Endothelial cell of hepatic sinusoid (primary cell): ENCODE data around the gene GATA1.

Experiments
- in situ Hi-C: cut with HindIII; loops from 2 replicates; pipeline ENCODE4 v1.10.0; 2017; ENCODE audit warnings: low sequenced_read_pairs

GATA1 gene

DNA sequence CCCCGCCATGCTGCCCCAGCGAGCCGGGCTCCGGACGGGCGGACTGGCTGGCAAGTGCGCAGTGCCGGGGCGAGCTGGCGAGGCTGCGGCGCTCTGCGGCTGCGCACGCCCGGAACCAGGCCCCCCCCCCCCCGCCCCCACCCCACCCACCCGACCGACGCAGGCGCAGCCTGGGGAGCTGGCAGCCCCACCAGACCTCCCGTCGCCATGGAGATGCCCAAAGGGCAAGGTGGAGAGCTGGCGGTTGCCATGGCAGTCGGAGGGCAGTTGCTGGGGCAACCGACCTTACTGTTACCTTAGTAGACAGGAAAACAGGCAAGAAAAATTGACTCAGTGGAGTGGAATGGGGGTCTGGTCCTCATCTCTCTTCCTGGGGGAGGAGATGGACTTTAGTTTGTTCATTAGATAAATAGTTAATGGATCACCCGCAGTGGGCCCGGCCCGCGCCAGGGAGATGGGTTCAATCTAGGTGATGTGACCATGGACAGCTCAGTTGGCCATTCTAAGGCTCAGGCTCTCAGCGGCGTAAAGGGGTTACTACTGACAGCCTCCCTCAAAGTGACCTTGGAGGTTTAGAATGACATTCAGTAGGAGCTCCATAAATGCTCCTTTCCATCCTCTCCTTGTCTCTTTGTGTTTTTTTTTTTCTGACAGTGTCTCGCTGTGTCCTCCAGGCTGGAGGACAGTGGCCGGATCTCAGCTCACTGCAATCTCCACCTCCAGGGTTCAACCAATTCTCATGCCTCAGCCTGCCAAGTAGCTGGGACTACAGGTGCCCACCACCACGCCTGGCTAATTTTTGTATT lies 49.3 kb downstream of the GATA1 start, which contains the start of gene PCSK1N:
Gene PCSK1N, minus strand, starts transcription at position 87 of the 806 bp plus-strand sequence. Its CDS starts 78 bp downstream, at position 9.
- in situ Hi-C loops = no loop called here

DNA sequence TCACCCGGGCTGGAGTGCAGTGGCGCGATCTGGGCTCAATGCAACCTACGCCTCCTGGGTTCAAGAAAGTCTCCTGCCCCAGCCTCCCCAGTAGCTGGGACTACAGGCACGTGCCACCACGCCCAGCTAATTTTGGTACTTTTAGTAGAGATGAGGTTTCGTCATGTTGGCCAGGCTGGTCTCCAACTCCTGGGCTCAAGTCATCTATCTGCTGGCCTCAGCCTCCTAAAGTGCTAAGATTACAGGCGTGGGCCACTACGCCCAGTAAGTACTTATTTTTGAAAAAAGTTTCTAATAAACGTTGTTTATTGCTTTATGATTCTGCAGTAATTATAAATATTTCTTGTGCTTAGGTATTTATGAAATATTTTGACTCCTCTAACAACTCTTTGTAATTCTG lies 53.3 kb downstream of the GATA1 start:
- in situ Hi-C loops = no loop called here
